Suppressor macrophage (primary cell): ENCODE results near the gene ANP32B.
A peak's percentile ranks its signal among the peaks of the same experiment; 100 is the strongest.
"Not testable (repeated sequence)": the region's sequence is repeated elsewhere in the genome, so short reads cannot be mapped to it uniquely, and the experiment has no call there.

Source experiments
- DNase-seq, 4 experiments: peaks; one replicate each; pipeline ENCODE4 v3.0.0-alpha.2; 2020 to 2022

ANP32B gene

DNA sequence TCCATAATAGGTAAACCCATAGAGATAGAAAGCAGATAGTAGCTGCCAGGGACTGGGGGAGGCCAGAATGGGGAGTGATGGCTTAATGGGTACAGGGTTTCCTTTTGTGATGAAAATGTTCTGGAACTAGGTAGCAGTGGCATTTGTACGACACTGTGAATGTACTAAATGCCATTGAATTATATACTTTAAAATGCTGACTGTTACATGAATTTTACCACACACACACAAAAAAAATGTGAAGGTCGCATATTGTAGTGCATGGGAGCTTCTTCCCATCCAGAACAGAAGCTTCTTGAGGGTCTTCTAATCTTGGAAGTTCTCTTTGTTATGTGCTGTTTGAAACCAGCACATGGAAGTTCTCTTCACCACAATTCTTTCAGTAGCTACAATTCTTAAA lies 19.9 kb upstream of the ANP32B start:
- no peak for DNase-seq

DNA sequence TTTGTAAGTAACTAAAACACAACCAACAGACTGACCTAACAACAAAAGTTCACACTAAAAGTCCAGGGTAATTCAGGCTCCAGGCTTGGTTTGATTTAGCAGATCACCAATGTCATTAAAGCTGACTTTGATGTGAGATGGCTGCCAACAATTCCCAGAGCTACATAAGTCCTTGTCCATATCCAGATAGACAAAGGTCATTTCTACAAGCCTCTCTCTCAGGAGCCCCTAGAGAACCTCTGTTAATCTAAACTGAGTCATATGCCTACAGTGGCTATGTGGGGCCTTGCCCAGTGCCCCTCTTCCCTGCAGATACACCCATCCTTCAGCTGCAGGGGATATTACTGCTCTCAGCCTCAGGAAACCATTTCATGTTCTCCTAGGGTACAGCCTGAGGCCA lies 18.2 kb upstream of the ANP32B start:
- DNase-seq = no peak

DNA sequence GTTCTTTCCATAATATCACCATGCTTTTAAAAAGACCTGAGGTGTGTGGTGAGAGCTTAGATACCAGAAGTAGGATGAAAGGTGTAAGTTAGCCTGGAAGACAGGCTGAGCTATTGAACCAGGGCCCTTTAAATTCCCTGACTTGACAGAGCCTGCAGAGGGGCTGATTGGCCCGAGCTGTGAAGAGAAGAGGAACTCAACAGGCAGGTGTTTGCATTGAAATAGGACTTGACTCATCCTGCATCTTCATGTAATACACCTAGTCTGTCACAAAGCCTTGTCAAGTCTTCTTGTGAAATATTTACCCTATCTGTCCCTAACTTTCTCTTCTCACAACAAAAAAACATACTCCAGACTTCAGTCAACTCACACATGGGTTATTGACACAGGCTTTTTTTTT lies 16.6 kb upstream of the ANP32B start:
- DNase-seq = no peak

DNA sequence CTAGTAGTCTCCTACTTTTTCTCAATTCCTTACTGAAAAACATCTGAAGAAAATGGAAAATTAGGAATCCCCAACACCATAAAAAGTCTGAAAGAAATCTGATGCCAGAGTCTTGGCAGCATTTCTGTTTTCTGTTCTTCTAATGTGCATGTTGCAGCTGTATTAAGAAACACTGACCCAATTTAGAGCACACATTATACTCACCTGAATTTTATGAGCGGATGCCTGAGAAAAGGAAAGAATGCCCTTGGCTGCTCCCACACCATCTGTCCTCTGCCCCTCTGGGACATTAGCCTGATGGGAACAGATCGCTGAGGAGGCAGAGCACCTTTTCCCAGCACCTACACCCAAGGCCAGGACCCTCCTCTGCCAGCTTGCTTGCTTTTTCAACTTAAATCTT lies 14.1 kb upstream of the ANP32B start:
- no peak for DNase-seq

DNA sequence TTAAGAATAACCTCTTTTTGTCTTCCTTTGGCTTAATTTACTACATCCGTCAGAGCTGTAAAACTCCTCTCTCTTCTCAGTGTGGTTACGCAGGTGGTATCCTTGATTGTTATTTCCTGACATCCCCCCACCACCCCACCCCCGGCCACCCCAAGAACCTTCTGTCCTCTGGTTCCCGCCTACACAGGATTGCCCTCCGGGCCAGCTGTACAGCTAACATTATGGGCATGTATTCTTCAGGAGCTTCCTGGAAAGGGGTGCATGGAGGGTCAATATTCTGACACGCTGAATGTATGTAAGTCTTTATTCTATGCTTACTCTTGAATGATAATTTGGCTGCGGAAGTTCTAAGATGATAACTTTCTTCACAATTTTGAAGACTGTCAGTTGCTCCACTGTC lies 13.0 kb upstream of the ANP32B start:
- no peak for DNase-seq

DNA sequence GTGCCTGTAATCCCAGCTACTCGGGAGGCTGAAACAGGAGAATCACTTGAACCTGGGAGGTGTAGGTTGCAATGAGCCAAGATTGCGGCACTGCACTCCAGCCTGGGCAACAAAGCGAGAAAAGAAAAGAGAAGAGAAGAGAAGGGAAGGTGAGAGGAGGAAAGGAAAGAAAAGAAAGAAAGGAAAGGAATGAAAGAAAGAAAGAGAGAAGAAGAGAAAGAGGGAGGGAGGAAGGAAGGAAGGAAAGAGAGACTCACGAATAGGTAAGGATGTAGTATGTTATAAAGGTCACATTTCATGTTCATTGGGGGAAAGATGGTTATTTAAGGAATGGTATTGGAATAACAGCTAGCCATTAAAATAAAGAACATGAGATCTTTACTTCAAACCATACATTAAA lies 10.4 kb upstream of the ANP32B start:
- DNase-seq = no peak

DNA sequence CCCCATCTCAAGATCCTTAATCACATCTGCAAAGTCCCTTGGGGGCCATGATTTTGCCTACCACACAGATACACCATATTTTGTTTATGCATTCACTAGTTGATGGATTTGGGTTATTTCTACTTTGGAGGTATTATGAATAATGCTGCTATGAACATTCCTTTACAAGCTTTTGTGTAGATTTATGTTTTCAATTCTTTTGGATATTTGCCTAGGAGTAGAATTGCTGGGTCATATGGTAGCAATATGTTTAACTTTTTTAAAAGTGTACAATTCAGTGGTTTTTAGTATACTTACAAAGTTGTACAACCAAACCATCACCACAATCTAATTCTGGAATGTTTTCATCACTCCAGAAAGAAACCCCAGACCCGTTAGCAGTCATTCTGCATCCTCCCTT lies 7.8 kb upstream of the ANP32B start:
- DNase-seq = no peak

DNA sequence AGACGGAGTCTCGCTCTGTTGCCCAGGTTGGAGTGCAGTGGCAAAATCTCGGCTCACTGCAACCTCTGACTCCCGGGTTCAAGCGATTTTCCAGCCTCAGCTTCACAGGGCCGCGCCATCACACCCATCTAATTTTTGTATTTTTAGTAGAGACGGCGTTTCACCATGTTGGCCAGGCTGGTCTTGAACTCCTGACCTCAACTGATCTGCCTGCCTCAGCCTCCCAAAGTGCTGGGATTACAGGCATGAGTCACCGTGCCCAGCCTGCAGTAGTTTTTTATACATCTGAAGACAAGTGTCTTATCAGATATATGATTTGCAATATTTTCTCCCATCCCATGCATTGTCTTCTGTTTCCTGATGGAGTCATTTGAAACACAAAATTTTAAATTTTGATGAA lies 6.5 kb upstream of the ANP32B start:
- DNase-seq = not testable (repeated sequence)

DNA sequence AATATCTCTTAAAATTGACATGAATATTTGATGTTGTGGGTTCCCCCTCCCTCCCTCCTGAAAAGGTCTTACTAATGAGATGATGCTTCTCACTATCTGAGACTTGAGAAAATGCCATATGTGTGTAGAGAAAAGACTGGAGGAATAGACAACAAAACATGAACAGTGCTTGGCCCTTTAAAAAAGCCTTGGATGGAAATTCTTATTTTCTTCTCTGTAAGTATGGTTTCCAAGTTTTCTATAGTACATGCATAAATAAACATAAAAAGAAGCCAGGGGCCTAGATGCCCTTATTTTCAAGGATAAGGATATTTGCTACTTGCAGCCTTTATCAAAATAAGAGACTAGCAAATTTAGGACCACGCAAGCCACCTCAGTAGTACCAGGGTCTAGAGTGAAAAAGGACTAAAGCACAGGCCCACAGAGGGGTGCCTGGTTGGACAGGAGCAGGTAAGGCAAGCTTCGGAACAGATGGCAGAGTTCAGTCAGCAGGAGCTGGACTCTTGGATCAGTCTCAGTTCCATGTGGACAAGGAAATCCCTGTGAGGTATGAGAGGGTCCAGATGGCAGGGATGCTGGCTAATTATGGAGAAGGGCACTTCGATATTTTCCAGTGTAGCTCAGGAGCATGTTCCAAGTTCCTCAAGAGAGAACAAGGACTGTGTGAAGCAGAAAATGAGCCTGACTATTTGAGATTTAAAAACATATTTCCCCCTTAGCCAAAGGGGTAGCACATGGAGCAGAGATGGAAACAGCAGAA lies 4.6 kb upstream of the ANP32B start:
- no peak for DNase-seq

DNA sequence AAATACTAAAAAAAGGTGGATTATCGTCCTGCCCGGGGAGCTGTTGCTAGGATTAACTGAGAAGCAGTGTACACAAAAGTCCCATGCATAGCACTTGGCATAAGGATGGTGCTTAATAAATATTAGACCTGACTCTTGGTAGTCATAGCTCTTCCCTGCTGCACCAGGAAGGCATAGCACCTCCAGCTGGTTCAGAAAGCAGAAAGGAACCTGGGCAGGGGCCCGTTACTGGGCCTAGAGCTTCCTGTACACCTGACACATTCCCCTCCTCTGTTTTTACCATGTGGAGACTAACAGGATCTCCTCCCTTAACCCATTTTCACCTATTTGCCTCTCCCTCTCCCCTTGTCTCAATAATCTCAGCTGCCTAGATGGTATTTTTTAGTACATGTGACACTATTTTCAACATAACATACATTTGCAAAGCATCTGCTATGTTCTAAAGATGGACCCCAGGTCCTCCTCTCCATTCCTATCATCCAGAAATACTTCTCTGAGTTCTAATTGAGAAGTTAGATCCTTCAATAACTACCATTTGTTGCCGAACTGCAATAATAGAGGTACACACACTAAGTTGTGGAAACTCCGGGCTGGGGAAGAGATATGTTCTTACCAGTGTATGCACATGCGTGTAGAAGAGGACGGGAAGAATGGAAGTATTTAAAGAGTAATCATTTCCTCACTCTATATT lies 3.2 kb upstream of the ANP32B start:
- DNase-seq = no peak

DNA sequence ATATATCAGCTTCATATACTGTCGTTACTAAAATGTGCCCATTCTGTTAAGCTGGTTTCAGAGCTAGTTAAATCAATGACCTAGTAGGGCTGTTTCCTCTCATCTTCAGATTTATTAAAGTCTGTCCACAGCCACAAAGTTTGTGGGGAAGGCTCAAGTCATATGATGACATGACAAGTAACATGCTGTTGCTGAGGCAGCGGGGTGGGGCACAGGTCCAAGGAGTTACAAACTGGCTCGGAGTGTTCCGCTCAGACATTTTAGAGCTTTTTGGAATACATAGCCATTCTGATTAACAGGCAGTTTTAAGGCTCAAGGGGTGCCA lies 2.7 kb upstream of the ANP32B start:
- DNase-seq = peak; percentile 5 to 35 (median 13)

DNA sequence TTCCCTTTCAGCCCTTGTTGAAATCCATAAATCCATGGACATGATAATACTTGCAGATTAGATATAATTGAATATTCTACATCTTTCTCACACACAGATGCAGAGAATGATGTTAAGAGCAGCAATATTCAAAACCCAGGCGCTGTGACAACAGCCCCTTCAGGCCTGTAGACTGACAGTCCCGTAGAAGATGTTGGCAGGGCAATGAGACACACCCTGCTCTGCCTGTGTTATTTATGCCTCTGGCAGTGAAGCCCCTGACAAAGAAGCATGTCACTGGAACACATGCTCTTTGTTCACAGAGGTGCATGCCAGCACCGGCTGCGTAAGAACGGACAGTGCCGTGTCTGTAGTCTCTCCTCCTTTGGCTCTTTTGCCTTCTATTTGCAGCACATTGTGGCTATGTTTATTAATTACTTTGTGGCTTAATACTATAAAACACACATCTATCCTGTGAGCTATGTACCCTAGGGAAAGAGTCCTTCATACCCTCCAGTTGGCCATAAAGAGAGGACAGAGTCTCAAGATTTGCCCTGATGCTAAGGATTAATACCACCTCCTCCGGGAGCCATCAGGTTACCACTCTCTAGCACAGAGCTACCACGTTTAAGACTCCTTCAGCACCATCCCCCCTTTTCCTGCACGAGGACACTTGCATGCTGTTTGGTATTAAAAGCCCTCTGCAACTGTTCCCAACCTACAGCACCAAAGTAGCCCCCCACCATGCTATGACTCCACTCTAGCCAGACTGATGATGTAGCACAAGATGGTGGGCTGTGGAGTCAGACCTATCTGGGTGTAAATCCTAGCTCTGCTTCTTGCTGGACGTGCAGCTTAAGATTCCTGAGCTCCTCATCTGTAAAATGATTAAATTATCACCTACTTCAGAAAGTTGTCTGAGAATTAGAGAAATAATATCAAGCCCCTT lies 2.0 kb upstream of the ANP32B start:
- no peak for DNase-seq

DNA sequence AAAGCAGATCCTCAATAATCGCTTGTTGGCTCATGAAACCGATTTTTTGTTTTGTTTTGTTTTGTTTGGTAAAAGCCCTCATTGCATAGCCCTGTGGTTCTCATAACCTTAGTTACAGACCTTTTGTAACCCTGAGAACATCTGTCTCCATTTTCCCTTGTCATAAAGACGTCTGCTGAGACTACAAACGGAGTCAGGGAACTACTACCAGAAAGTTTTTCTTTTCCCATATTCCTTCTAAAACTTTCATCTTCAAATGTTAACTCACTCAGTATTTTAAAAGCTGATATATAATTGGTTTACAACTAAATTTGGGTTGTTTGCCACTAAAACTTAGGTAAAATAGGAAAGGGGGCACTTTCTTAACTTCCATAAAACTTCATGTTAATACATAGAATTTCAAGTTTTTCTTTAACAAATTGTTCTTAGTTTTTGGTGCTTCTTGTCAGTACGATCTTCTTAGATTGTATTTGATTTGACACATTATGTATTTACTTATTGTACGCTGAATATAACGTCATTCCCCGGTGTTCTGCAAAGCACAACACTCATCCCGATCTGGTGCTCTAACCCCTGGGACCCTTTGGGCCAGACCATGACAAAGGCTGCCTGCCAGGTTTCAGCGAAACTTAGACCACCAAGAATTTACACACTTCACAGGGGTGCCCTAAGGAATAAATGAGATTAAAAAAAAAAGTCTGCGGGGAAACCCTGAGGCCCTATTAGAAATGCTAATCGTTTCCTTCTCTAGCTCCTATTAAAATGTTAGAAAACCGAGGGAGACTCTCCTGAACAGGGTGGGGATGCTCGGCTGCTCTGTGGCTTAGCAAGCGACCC lies 1.1 kb upstream of the ANP32B start:
- no peak for DNase-seq

DNA sequence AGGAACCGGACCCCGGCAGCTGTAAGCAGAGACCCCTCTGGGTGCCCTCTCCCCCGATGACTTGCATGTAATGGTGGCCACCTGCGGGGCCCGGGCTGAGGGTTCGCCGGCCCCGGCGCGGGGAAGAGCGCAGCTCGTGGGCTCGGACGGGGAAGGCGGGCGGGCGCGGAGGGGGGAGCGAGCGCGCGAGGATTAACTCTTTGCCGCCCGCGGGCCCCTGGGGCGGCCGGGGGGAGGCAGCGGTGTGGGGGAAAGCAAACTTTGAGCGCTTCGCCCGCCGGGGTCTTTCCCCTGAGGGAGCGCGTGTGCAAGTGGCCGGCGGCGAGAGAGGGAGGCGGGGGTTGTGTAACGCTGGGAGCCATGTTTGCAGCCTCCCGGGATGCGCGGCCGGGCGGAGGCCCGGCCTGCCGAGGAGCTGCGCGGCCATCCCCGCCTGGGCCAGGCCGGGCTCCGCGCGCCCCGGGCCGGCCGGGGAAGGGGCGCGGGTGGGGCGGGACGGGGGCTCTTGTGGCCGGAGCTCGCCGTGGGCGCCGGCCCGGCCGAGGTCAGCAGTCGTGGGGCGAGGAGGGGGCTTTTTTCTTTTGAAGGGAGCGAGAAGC lies 547 bp downstream of the ANP32B start:
- DNase-seq = peak; percentile 41 to 78 (median 68)

DNA sequence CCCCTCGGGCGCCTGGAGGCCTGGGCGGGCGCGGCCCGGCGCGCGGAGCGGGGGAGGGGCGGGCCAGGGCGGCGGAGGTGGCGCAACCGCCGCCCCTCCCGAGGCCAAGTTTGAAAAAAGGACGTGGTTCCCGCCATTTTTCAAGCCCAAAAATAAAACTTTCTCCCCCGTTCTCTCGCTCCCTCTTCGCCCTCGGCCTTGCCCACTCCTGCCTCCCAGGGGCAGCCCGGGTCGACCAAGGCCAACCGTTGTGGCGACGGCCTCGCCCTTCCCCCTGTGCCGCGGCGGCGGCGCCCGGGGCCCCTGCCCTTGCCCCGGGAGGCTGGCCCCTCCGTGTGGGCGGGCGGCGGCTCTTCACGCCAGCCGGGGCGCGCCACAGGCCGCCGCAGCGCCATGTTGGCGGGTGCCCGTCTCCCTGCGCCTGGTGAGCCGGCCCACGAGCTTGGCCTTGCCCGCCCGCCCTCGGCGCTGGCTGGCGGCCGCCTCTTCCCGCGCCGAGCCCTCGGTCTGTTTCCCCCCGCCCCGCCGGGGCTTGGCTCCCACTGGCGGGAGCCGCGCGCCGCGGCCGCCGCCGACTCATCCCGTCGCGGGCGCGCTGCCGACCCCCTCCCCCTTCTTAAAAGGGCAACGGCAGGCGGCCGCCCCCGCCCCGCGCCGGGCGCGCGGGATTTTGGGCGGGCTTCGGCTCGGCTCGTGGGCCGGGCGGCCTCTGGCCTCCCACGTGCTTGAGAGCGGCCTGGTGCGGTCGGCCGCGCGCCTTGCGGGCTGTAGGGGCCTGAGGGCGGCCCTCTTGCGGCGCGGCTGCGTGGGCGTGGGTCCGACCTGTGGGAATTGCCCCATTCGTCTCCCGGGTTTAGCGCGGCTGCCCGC lies 1.3 kb downstream of the ANP32B start:
- peak; percentile 89 to 95 (median 91) for DNase-seq

DNA sequence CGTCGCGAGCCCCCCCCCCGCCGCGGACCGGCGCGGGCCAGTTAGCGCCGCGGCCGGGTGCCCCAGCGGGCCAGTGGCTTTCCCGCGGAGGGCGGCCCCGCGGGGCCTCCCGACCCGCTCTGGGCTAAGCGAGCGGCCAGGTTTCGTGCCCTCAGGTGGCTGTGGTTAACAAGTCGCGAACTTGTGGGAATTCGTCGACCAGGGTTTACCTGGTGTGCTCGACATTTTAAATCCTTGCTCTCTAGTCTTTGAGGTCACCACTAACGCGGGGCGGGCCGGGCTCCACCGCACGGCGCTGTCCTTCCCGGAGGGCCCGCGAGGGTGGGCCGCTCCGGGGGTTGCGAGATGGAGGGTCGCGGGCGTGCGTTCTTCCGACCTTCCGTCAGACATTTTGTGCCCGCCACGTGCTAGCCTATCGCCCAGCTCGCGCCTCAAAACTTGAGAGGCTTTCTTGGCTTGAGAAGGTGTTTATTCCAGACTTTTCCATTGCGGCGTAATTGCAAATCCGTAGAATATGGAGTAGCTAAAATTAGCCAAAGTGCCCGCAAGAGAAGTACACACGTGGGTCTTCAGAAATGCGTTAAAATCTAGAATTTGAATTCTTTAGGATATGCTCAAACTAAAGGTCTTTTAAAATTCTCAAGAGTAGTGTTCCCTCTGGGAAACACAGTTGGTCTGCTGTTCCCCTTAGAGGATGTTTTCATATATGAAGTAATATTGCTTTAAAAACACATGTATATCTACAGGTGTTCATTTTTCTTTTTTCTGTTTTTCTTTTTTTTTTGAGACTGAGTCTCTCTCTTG lies 2.1 kb downstream of the ANP32B start:
- peak; percentile 20 to 38 (median 26) for DNase-seq

DNA sequence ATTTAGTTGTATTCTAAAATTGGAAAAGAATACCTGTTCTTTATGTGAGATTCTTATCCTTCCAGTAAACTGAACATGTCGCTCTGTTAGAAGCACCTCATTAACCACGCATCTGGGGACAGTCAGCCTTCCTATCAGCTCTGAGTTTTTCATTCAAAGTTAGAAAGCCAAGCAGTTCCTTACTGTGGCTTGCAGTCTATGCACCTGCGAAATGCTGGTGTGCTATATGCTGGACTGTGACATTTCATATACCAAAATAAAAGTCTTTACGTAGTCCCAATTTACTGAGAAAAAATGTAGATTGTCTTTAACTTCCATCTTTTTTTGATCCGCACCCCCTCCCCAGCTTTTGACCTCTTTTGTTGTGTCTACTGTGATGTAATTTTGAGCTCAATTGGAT lies 4.3 kb downstream of the ANP32B start:
- DNase-seq = no peak

DNA sequence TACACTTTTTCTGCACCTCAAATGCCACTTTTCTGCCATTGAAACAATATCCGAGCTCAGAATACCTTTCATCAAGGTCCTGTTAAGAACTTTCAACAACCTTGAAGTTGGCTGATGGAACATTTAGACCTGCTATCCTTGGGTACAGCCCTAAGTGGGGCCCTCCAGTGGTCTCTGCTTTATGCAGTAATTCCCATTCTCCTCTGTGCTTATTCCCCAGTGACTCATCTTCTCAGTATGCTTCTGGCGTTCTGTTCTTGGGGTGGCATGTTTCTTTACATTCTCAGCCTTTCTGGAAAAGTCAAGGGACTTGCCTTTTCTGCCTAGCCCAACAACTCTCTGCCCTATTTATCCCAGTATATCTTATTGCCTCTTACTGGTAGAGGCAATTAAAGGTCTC lies 7.1 kb downstream of the ANP32B start:
- DNase-seq = no peak

DNA sequence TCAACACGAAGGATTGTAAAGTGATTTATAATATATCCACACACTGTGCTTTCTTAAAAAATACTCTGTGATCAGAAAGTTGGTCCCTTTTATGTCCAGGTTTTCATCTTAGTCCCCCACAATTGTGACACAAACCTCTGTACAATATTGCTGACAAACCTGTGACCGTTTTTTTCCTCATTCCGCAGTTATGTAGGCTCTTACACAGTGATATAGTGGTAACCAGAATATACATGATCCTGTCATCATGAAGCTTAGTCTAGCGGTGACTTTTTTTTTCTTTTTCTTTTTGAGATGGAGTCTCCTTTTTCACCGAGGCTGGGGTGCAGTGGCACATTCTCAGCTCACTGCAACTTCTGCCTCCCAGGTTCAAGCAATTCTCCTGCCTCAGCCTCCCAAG lies 8.7 kb downstream of the ANP32B start:
- no peak for DNase-seq

DNA sequence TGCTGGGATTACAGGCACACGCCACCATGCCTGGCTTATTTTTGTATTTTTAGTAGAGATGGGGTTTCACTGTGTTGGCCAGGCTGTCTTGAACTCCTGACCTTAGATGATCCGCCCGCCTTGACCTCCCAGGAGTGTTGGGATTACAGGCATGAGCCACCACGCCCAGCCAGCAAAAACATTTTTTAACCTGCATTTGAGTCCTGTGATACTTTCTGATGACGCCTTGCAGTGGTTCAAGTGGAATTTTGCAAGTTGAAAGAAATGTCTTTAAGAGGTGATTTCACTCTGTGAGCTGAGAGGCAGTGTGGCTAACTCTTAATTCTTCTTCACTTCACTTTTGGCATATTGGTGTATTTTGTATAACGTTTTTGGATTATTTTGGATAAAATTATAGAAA lies 9.1 kb downstream of the ANP32B start:
- DNase-seq = no peak
